Activated B cell treated with CpG ODN at 0.5 μM for 24 hours (primary cell): ENCODE data around the gene ZNF362. TPM values are rescaled to one million over a fixed set of nuclear protein-coding genes. Genes with fewer than 3 reads are reported as not detected.
"Not testable (repeated sequence)": the region's sequence is repeated elsewhere in the genome, so short reads cannot be mapped to it uniquely, and the experiment has no call there.

ENCODE experiments used
- ATAC-seq: fragments of 200-7000 bp; cut with Tn5 transposase; one replicate; pipeline ENCODE4 v1.10.0; 2021; ENCODE audit warnings: low read depth, mild to moderate bottlenecking, moderate library complexity
- CTCF ChIA-PET: fragments of 350-600 bp; sonication (Branson Sonifier 250); formaldehyde crosslinking; loops from one replicate; lab custom pipeline; 2021; ENCODE audit warnings: antibody characterized with exemption; lab: Charles Lee
- POLR2A ChIA-PET: fragments of 350-600 bp; sonication (Branson Sonifier 250); formaldehyde crosslinking; loops from one replicate; lab custom pipeline; 2021; ENCODE audit warnings: antibody characterized with exemption; lab: Charles Lee
- DNase-seq: peaks from one replicate; pipeline ENCODE4 v3.0.0; 2022
- H3K27ac Mint-ChIP-seq: one replicate; pipeline ENCODE4 v1.8.0; 2020; ENCODE audit warnings: mixed read lengths
- H3K27me3 Mint-ChIP-seq: one replicate; pipeline ENCODE4 v1.8.0; 2021; ENCODE audit warnings: mixed read lengths
- H3K36me3 Mint-ChIP-seq: one replicate; pipeline ENCODE4 v1.8.0; 2021; ENCODE audit warnings: low read depth, mixed read lengths
- H3K4me1 Mint-ChIP-seq: one replicate; pipeline ENCODE4 v1.8.0; 2021; ENCODE audit warnings: mixed read lengths
- H3K4me3 Mint-ChIP-seq: one replicate; pipeline ENCODE4 v1.8.0; 2020; ENCODE audit warnings: mild to moderate bottlenecking, mixed read lengths
- H3K9me3 Mint-ChIP-seq: one replicate; pipeline ENCODE4 v1.8.0; 2020; ENCODE audit warnings: mixed read lengths
- intact Hi-C: fragments of 100-400 bp; cut with micrococcal nuclease; formaldehyde crosslinking; loops from one replicate; pipeline ENCODE4 v1.15.1; 2024
- total RNA-seq: library from RNA; stranded (reverse); gene quantifications from 2 replicates; pipeline ENCODE4 v1.2.3, GENCODE V29; 2022
- TF ChIP-seq, protein P1 (sequence below): fragments of 200-600 bp; IDR thresholded peaks from one replicate; pipeline ENCODE4 v1.8.0; 2022; ENCODE audit warnings: antibody characterized with exemption, mild to moderate bottlenecking

The ZNF362 gene
- total RNA-seq, 1 donor from 2014 or later = 17.7 TPM

DNA sequence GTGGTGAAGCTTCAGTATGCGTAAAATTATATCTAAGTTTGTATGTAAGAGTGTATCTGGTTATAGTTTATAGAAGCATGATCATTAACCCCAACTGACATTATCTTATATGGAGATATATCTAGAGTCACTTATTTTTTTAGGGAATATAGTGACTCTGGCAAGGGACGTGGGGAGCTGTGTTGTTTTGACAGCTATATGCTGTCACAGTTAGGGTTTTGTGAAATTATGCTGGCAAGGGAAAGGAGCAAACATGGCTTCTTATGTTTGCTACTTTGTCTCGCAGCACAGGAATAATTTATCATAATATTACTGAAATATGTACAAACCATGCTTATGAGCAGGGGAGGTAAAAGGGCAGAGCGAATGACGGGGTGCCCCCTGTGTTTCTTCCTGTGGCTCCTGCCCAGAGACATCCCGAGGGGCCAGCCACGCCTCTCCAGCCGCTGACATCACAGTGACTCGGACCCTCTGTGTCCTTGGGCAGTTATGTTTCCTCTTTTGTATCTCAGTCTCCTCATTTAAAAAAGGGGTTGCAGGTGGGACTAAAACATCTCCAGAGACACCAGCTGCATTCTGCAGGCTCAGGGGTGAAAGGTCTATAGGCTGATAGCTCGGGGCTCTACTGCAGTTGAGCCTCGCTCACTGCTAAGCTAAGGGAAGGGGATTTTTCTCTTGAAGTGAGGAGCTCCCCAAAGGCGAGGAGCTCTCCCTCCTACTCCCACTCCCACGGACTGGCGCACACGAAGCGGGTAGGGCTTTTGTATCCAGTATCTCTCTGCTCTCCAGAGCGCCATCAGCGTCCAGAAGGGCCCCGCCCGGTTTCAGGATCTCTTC, 49.7 kb downstream of the ZNF362 start:
- no peak for DNase-seq
- H3K4me1 Mint-ChIP-seq = peaks cover 4% of the 10 kb centered on the region
- POLR2A ChIA-PET = no interaction called here
- no peaks in the 10 kb centered on the region for H3K9me3 Mint-ChIP-seq
- H3K27me3 Mint-ChIP-seq = peaks cover 13% of the 10 kb centered on the region
- H3K27ac Mint-ChIP-seq = no peak overlapping the region
- no peak for ATAC-seq
- no peaks in the 10 kb centered on the region for H3K36me3 Mint-ChIP-seq
- TF ChIP-seq, protein P1, sequence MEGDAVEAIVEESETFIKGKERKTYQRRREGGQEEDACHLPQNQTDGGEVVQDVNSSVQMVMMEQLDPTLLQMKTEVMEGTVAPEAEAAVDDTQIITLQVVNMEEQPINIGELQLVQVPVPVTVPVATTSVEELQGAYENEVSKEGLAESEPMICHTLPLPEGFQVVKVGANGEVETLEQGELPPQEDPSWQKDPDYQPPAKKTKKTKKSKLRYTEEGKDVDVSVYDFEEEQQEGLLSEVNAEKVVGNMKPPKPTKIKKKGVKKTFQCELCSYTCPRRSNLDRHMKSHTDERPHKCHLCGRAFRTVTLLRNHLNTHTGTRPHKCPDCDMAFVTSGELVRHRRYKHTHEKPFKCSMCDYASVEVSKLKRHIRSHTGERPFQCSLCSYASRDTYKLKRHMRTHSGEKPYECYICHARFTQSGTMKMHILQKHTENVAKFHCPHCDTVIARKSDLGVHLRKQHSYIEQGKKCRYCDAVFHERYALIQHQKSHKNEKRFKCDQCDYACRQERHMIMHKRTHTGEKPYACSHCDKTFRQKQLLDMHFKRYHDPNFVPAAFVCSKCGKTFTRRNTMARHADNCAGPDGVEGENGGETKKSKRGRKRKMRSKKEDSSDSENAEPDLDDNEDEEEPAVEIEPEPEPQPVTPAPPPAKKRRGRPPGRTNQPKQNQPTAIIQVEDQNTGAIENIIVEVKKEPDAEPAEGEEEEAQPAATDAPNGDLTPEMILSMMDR = no peak
- H3K4me3 Mint-ChIP-seq = no peak overlapping the region
- CTCF ChIA-PET = interaction anchor here (1.2 to 2.3 kb wide), 2 partner anchors 10 to 166 kb away, joined by 4 to 10 read pairs; no protein-coding TSS in a partner anchor
- intact Hi-C loops = no loop called here

GRCh38 chr1:33306653-33307493, 50.6 kb downstream of the ZNF362 start:
- no peak overlapping the region for H3K4me3 Mint-ChIP-seq
- intact Hi-C loops = no loop called here
- TF ChIP-seq, protein P1 = no peak
- no peaks in the 10 kb centered on the region for H3K36me3 Mint-ChIP-seq
- no peak for DNase-seq
- peaks cover 4% of the 10 kb centered on the region for H3K4me1 Mint-ChIP-seq
- H3K9me3 Mint-ChIP-seq = no peaks in the 10 kb centered on the region
- ATAC-seq = no peak
- no peak overlapping the region for H3K27ac Mint-ChIP-seq
- H3K27me3 Mint-ChIP-seq = peaks cover 18% of the 10 kb centered on the region
- POLR2A ChIA-PET = no interaction called here
- CTCF ChIA-PET = interaction anchor here (2.3 kb wide), 1 partner anchor 11 kb away, joined by 10 read pairs; no protein-coding TSS in a partner anchor

DNA sequence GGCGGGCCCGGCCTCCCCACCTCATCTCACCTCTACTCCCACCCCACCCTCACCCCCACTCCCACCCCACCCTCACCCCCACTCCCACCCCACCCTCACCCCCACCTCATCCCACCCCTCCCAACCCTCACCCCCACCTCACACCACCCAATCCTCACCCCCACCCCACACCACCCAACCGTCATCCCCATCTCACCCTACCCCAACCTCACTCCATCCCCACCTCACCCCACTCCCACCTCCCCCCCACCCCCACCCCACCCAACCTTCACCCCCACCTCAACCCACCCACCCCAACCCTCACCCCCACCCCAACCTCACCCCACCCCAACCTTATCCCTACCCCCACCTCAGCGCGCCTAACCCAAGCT, 51.2 kb downstream of the ZNF362 start:
- DNase-seq = no peak
- Mint-ChIP-seq H3K4me3 (no peak overlapping the region), H3K9me3 (no peaks in the 10 kb centered on the region), H3K27me3 (peaks cover 18% of the 10 kb centered on the region), H3K27ac (no peak overlapping the region), H3K36me3 (no peaks in the 10 kb centered on the region), H3K4me1 (peaks cover 4% of the 10 kb centered on the region)
- CTCF ChIA-PET = no interaction called here
- TF ChIP-seq, protein P1 = no peak
- POLR2A ChIA-PET = no interaction called here
- intact Hi-C loops = no loop called here
- ATAC-seq = no peak

- H3K36me3 Mint-ChIP-seq, H3K4me1 Mint-ChIP-seq, H3K9me3 Mint-ChIP-seq, intact Hi-C loops, ATAC-seq, POLR2A ChIA-PET, H3K4me3 Mint-ChIP-seq, H3K27ac Mint-ChIP-seq, DNase-seq, CTCF ChIA-PET: not testable (repeated sequence)
- peaks cover 18% of the 10 kb centered on the region for H3K27me3 Mint-ChIP-seq
Observed at GRCh38 chr1:33309351-33309750, 53.1 kb downstream of the ZNF362 start.

- Mint-ChIP-seq H3K4me3 (no peak overlapping the region), H3K4me1 (peaks cover 4% of the 10 kb centered on the region), H3K9me3 (no peaks in the 10 kb centered on the region), H3K36me3 (no peaks in the 10 kb centered on the region), H3K27me3 (peaks cover 16% of the 10 kb centered on the region), H3K27ac (no peak overlapping the region)
- intact Hi-C loops = no loop called here
- TF ChIP-seq, protein P1 = no peak
- ChIA-PET POLR2A (no interaction called here), CTCF (interaction anchor here (1.0 kb wide), 1 partner anchor 15 kb away, joined by 3 read pairs; no protein-coding TSS in a partner anchor)
- DNase-seq (no peak), ATAC-seq (no peak)
Observed at GRCh38 chr1:33310702-33311101, 54.4 kb downstream of the ZNF362 start.
